Astrocyte of the cerebellum (primary cell): Measurements from ENCODE around the gene WWC1.

Experiments used
- DNase-seq: peaks from one replicate; pipeline ENCODE4 v3.0.0-alpha.2; 2011; ENCODE audit warnings: low read depth
- H3K4me3 ChIP-seq: 2 replicates; pipeline ENCODE4 v1.5.1; 2011; ENCODE audit warnings: mild to moderate bottlenecking, low read depth, low read length, moderate library complexity
- in situ Hi-C: cut with HindIII; loops from 2 replicates; pipeline ENCODE4 v1.10.0; 2017; ENCODE audit warnings: low sequenced_read_pairs
- TF ChIP-seq, protein P1 (sequence below): IDR thresholded peaks from 2 replicates; pipeline ENCODE4 v1.5.1; 2012; ENCODE audit warnings: low read length, low read depth, moderate library complexity, mild to moderate bottlenecking; ENCODE audit errors: missing control alignments

The WWC1 gene

DNA sequence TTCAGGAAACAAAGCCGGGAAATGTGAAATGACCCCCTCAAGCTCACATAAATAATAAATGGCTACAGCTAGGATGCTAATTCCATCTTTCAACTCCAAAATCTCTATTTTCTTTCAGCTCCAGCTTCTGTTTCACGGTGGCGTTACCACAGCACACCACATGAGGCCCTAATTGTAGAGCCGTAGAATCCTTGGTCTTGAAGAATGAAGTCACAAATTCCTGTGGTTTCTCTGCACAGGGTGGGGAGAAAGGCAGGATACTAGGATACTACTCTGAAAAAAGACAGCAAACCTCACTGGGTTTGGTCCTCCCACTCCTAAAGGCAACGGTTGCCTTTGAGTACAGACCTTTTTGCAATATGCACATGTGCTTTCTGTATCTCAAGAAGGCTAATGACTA is 180.9 kb downstream of the WWC1 start:
- DNase-seq, result peak; percentile 92

DNA sequence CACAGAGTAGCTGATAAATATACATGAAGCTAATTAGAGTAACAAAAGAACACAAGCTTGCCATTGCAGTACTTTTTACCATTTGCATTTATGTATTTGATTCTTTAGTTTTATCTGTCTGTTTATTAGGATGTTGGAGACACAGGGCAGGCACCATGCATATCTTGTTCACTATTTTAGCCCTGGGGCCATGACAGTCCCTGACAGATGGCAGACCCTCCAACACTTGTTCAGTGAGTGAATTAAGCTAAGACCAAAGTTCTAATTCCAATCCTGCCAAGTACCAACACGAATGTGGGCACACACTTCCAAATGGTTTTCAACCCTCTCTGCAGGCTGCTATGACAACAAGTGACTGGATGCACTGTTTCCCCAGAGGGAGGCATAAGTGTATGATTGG is 182.9 kb downstream of the WWC1 start:
- in situ Hi-C loops, result no loop called here
- DNase-seq, result no peak

More for the DNA sequence above, 180.9 kb downstream of the WWC1 start:
- in situ Hi-C loops, result no loop called here
- TF ChIP-seq, protein P1, sequence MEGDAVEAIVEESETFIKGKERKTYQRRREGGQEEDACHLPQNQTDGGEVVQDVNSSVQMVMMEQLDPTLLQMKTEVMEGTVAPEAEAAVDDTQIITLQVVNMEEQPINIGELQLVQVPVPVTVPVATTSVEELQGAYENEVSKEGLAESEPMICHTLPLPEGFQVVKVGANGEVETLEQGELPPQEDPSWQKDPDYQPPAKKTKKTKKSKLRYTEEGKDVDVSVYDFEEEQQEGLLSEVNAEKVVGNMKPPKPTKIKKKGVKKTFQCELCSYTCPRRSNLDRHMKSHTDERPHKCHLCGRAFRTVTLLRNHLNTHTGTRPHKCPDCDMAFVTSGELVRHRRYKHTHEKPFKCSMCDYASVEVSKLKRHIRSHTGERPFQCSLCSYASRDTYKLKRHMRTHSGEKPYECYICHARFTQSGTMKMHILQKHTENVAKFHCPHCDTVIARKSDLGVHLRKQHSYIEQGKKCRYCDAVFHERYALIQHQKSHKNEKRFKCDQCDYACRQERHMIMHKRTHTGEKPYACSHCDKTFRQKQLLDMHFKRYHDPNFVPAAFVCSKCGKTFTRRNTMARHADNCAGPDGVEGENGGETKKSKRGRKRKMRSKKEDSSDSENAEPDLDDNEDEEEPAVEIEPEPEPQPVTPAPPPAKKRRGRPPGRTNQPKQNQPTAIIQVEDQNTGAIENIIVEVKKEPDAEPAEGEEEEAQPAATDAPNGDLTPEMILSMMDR, result peak; percentile 58
- H3K4me3 ChIP-seq, result no peak overlapping the region

DNA sequence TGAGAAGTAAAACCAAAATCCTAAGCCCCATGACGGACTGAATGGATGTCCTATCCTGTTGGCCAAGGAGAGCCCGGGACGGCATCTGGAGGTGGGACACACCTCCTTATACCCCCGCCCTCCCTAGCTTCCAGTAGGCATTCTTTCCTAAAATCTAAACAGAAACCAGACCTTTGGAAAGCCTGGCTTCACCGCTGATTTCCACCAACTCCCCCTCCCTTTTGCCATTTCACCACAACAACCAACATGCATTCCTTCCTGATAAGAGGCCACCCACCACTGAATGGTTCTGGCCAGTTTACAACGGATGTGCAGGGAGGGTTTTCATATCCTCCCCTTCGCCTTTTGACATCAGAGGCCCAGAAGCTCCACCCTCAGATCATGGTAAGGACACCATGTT is 185.6 kb downstream of the WWC1 start:
- H3K4me3 ChIP-seq, result no peak overlapping the region
- in situ Hi-C loops, result no loop called here
- TF ChIP-seq, protein P1, result no peak
- peak; percentile 72 for DNase-seq

More for the DNA sequence above, 182.9 kb downstream of the WWC1 start:
- TF ChIP-seq, protein P1, result no peak
- no peak overlapping the region for H3K4me3 ChIP-seq

DNA sequence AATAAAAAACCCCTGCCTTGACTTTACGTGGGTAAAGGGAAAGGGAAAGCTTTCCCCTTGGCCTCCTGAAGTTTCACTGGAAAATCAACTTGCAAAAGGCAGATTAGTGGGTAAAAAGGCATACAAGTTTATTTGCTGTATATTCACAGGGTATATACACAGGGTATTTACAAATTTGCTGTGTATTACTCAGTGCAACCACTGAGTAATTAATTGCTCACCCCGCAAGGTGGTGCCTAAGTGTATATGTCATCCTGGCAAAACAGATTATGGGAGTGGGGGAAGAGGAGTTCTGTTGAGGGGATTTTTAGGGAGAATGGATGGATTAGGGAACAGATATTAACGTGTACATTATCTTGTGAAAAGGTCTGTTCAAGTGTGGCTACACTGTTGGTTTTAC is 187.7 kb downstream of the WWC1 start:
- no peak for DNase-seq
- in situ Hi-C loops, result no loop called here
- TF ChIP-seq, protein P1, result no peak
- no peak overlapping the region for H3K4me3 ChIP-seq

DNA sequence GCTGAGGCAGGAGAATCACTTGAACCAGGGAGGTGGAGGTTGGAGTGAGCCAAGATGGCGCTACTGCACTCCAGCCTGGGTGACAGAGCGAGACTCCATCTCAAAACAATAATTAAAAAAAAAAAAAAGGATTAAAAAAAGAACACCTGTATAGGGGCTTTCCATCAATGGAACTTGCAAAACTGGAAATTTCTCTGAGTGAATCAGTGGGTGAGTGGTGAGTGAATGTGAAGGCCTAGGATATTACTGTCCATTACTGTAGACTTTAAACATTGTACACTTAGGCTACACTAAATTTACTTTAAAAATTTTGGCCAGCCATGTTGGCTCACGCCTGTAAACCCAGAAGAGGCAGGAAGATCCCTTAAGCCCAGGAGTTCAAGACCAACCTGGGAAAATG is 189.2 kb downstream of the WWC1 start:
- no peak overlapping the region for H3K4me3 ChIP-seq
- in situ Hi-C loops, result no loop called here
- TF ChIP-seq, protein P1, result no peak
- DNase-seq, result no peak

DNA sequence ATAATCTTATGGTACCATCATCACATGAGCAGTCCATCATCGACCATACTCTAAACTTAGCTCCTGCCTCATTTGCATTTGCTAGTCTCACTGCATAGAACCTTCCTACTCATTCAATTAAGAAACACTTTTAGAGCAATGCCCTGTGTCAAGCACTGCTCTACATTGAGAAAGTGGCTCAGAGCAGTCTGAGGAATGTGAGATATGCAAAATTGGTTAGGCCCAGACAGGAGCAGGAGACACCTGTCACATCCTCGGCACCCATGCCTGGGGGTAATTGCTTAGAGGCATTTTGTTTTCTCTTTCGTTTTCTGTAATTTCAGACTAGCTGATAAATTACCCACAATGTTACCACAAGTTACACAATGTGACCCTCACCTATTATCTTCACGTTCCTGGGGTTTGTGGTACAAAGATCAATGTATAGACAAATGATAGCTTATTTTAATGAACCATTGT is 189.9 kb downstream of the WWC1 start:
- H3K4me3 ChIP-seq, result no peak overlapping the region
- in situ Hi-C loops, result no loop called here
- no peak for DNase-seq
- TF ChIP-seq, protein P1, result no peak

DNA sequence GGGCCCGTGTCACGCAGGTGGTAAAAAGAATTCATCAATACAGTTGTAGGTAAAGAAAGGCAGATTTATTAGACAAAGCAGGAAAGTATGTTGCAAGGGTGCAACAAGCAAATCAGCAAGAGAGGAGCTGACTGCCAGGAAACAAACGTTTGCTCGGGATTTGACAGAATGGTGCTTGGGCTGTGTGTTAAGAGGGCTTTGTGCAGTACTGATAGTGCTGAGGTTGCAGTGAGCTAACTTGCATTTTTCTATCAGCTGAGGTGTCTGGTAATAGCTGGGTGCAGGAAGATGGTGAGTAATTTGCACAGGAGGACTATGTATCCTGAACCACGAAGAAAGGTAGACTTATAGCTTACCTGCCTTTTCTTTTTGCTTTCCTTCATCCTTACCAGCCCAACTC is 190.9 kb downstream of the WWC1 start:
- in situ Hi-C loops, result no loop called here
- no peak overlapping the region for H3K4me3 ChIP-seq
- DNase-seq, result no peak
- TF ChIP-seq, protein P1, result no peak
